Keratinocyte (primary cell): Measurements from ENCODE around the gene KLHL20. TPM values are rescaled to one million over a fixed set of nuclear protein-coding genes. Genes with fewer than 3 reads are reported as not detected.

Source experiments
- DNase-seq: peaks from one replicate; pipeline ENCODE4 v3.0.0-alpha.2; 2011; ENCODE audit warnings: low read depth, missing footprints, low spot score
- FAIRE-seq: peaks from 2 replicates; lab custom pipeline; 2011; peaks lifted over from hg19 to GRCh38; lab: Jason Lieb, UNC
- H2AFZ ChIP-seq: 2 replicates; pipeline ENCODE4 v1.6.0; 2012; ENCODE audit warnings: low read length, control low read depth, inconsistent platforms; ENCODE audit not compliant: control insufficient read depth
- H3K27ac ChIP-seq: 2 replicates; pipeline ENCODE4 v1.5.1; 2011; ENCODE audit warnings: low read length; ENCODE audit not compliant: control insufficient read depth, insufficient read depth
- H3K27me3 ChIP-seq: 3 replicates; pipeline ENCODE4 v1.6.0; 2011; ENCODE audit warnings: low read length; ENCODE audit not compliant: control insufficient read depth, insufficient read depth; ENCODE audit errors: extremely low read depth
- H3K36me3 ChIP-seq, 2 experiments: 2 replicates in 1 of 2; 3 replicates in 1 of 2; pipeline ENCODE4 v1.5.1; 2011; ENCODE audit warnings: low read length in 2 of 2, mild to moderate bottlenecking in 1 of 2; ENCODE audit not compliant: control insufficient read depth in 2 of 2, insufficient read depth in 2 of 2; ENCODE audit errors: extremely low read depth in 1 of 2
- H3K4me1 ChIP-seq: 3 replicates; pipeline ENCODE4 v1.5.1; 2011; ENCODE audit warnings: low read length; ENCODE audit not compliant: control insufficient read depth, insufficient read depth; ENCODE audit errors: extremely low read depth
- H3K4me2 ChIP-seq: 3 replicates; pipeline ENCODE4 v1.6.0; 2011; ENCODE audit warnings: low read depth, low read length; ENCODE audit not compliant: control insufficient read depth, insufficient read depth; ENCODE audit errors: extremely low read depth
- H3K4me3 ChIP-seq, 3 experiments: fragments of 200-600 bp in 1 of 3; sonication (generic) in 1 of 3; 2 replicates in 2 of 3; 3 replicates in 1 of 3; pipeline ENCODE4 v1.5.1; 2011 to 2016; ENCODE audit warnings: low read length in 3 of 3, mild to moderate bottlenecking in 3 of 3, control low read depth in 2 of 3, inconsistent platforms in 1 of 3, low read depth in 1 of 3, mixed read lengths in 1 of 3, mixed run types in 1 of 3, moderate library complexity in 1 of 3; ENCODE audit not compliant: control insufficient read depth in 2 of 3, insufficient read depth in 2 of 3; ENCODE audit errors: extremely low read depth in 1 of 3
- H3K79me2 ChIP-seq: 2 replicates; pipeline ENCODE4 v1.6.0; 2012; ENCODE audit warnings: low read length; ENCODE audit not compliant: control insufficient read depth, insufficient read depth
- H3K9ac ChIP-seq: 3 replicates; pipeline ENCODE4 v1.6.0; 2011; ENCODE audit warnings: low read length; ENCODE audit not compliant: control insufficient read depth, insufficient read depth; ENCODE audit errors: extremely low read depth
- H3K9me1 ChIP-seq: 3 replicates; pipeline ENCODE4 v1.6.0; 2011; ENCODE audit warnings: low read length; ENCODE audit not compliant: control insufficient read depth, insufficient read depth; ENCODE audit errors: extremely low read depth
- H3K9me3 ChIP-seq: 2 replicates; pipeline ENCODE4 v1.5.1; 2012; ENCODE audit warnings: low read depth, low read length; ENCODE audit not compliant: control insufficient read depth
- H4K20me1 ChIP-seq: 3 replicates; pipeline ENCODE4 v1.6.0; 2011; ENCODE audit warnings: low read length; ENCODE audit not compliant: control insufficient read depth, insufficient read depth; ENCODE audit errors: extremely low read depth
- EZH2 ChIP-seq: IDR thresholded peaks from one replicate; pipeline ENCODE4 v1.6.1; 2012; ENCODE audit warnings: inconsistent platforms, mild to moderate bottlenecking, low read length, moderate library complexity
- dilution Hi-C: fragments of 300-500 bp; cut with MboI; formaldehyde crosslinking; loops from one replicate; pipeline ENCODE4 v1.7.0; 2020; ENCODE audit warnings: low sequenced_read_pairs; ENCODE audit not compliant: extremely low pct_ligation_motif_present
- polyA plus RNA-seq, 5 experiments: library from polyadenylated mRNA; depleted of rRNA in 3 of 5; stranded (reverse) in 3 of 5; stranded (forward) in 1 of 5; unstranded in 1 of 5; fragments of >200 nt; gene quantifications; 1 replicate in 1 of 5; 2 replicates in 3 of 5; 3 replicates in 1 of 5; pipeline versions ENCODE4 v1.2.1 to v1.2.3, GENCODE V29; 2011 to 2012; ENCODE audit warnings: missing spikeins in 2 of 5, low read depth in 1 of 5, low replicate concordance in 1 of 5
- small RNA-seq, 3 experiments: library from RNA; depleted of rRNA; stranded (forward); fragments of <200 nt; gene quantifications; one replicate each; pipeline ENCODE3, GENCODE V24; 2012; ENCODE audit warnings: low read depth in 3 of 3, low replicate concordance in 1 of 3; ENCODE audit not compliant: insufficient read length in 3 of 3
- TF ChIP-seq, protein P1 (sequence below), 3 experiments: IDR thresholded peaks in 1 of 3; conservative IDR thresholded peaks in 1 of 3; optimal IDR thresholded peaks in 1 of 3; 2 replicates in 2 of 3; 3 replicates in 1 of 3; pipeline versions ENCODE3 to v1.5.1; 2011; ENCODE audit warnings: low read length in 3 of 3, mild to moderate bottlenecking in 3 of 3, moderate library complexity in 2 of 3, control low read depth in 1 of 3, inconsistent platforms in 1 of 3; ENCODE audit not compliant: insufficient read depth in 2 of 3; ENCODE audit errors: extremely low read depth in 1 of 3

Gene KLHL20
- polyA plus RNA-seq, 1 donor (not counting 4 experiments of a cell fraction or from before 2014, with no cell fraction given) = 17.4 TPM

DNA sequence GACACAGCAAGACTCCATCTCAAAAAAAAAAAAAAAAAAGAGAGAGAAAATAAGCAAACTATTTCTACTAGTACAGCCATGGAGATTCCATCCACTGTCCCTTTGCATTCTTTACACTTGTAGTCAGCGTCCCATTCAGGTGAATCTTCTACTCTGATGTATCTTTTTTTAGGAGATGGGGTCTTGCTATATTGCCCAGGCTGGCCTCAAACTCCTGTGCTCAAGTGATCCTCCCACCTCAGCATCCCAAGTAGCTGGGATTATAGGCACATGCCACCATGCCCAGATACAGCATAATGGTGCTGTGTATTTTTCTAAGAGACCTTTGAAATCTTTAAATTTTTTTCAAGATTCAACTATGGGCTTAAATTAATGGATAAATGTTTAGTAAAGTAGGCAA lies 118.0 kb downstream of the KLHL20 start:
- FAIRE-seq = no peak
- H3K9me3 ChIP-seq = no peaks in the 10 kb centered on the region
- H3K4me1 ChIP-seq = no peaks in the 10 kb centered on the region
- H4K20me1 ChIP-seq = no peaks in the 10 kb centered on the region
- DNase-seq = no peak
- H3K9ac ChIP-seq = no peak overlapping the region
- dilution Hi-C loops = no loop called here
- H3K4me2 ChIP-seq = no peak overlapping the region
- no peaks in the 10 kb centered on the region for H3K79me2 ChIP-seq
- H2AFZ ChIP-seq = no peak overlapping the region
- no peaks in the 10 kb centered on the region for H3K27me3 ChIP-seq
- no peak overlapping the region for H3K27ac ChIP-seq
- H3K9me1 ChIP-seq = no peaks in the 10 kb centered on the region
- H3K4me3 ChIP-seq = no peak overlapping the region
- H3K36me3 ChIP-seq = peaks cover 6 to 13% of the 10 kb centered on the region in 2 experiments
- TF ChIP-seq, protein P1, sequence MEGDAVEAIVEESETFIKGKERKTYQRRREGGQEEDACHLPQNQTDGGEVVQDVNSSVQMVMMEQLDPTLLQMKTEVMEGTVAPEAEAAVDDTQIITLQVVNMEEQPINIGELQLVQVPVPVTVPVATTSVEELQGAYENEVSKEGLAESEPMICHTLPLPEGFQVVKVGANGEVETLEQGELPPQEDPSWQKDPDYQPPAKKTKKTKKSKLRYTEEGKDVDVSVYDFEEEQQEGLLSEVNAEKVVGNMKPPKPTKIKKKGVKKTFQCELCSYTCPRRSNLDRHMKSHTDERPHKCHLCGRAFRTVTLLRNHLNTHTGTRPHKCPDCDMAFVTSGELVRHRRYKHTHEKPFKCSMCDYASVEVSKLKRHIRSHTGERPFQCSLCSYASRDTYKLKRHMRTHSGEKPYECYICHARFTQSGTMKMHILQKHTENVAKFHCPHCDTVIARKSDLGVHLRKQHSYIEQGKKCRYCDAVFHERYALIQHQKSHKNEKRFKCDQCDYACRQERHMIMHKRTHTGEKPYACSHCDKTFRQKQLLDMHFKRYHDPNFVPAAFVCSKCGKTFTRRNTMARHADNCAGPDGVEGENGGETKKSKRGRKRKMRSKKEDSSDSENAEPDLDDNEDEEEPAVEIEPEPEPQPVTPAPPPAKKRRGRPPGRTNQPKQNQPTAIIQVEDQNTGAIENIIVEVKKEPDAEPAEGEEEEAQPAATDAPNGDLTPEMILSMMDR (optimal IDR thresholded peaks at IDR 0.05 in 1 of 3, IDR thresholded peaks at IDR 0.05 in 1 of 3, conservative IDR thresholded peaks at IDR 0.05 in 1 of 3; ENCODE audit: extremely low read depth in 1 of 3, insufficient read depth in 2 of 3, low read length in 3 of 3) = no peak
- TF ChIP-seq EZH2 = no peak

Small RNA genes lying within 50 kb of the gene (small RNA-seq; reads per million reads assigned to genes)
- gene BX248409.1 (0 reads per million in 3 experiments), gene RF00019 (0 reads per million in 3 experiments)

Other genes with a start within 250 kb of the KLHL20 start
- 168 to 266 TPM (median 248 TPM) in 3 replicates for gene PRDX6, start 237.6 kb upstream of the KLHL20 start, polyA plus RNA-seq
- not detected in 3 replicates for gene SLC9C2, start 111.9 kb upstream of the KLHL20 start, polyA plus RNA-seq
- not detected in 3 replicates for gene TEX50, start 79.6 kb upstream of the KLHL20 start, polyA plus RNA-seq
- 0.11 to 0.18 TPM (median 0.15 TPM) in 3 replicates for gene ANKRD45, start 45.1 kb upstream of the KLHL20 start, polyA plus RNA-seq
- 27.6 to 36.4 TPM (median 33.4 TPM) in 3 replicates for gene DARS2, start 109.7 kb downstream of the KLHL20 start, polyA plus RNA-seq
- 4.9 to 9.4 TPM (median 7.6 TPM) in 3 replicates for gene CENPL, start 109.9 kb downstream of the KLHL20 start, polyA plus RNA-seq
- 738 to 1,196 TPM (median 976 TPM) in 3 replicates for gene GAS5, start 153.0 kb downstream of the KLHL20 start, polyA plus RNA-seq
- 1.4 to 1.8 TPM (median 1.7 TPM) in 3 replicates for gene ZBTB37, start 153.4 kb downstream of the KLHL20 start, polyA plus RNA-seq
- 0.14 to 0.26 TPM (median 0.18 TPM) in 3 replicates for gene SERPINC1, start 202.3 kb downstream of the KLHL20 start, polyA plus RNA-seq